ENCODE results near the gene RPS6KA5. TPM values are rescaled to one million over a fixed set of nuclear protein-coding genes. Genes with fewer than 3 reads are reported as not detected.

Gene RPS6KA5
- total RNA-seq, 2 experiments from 2014 or later: 18.8 to 19.3 TPM

- Mint-ChIP-seq H3K36me3 (peaks cover 25% of the 10 kb centered on the region), H3K27me3 (no peaks in the 10 kb centered on the region)
- POLR2A ChIA-PET: interaction anchor here (1.2 kb wide), 1 partner anchor 11 kb away, joined by 3 read pairs; no protein-coding TSS in a partner anchor
Measured at GRCh38 chr14:90890322-90891020, 170.0 kb downstream of the RPS6KA5 start.

GRCh38 chr14:90886297-90886815 is 174.1 kb downstream of the RPS6KA5 start:
- H3K4me1 Mint-ChIP-seq (ENCODE audit: low read depth): no peaks in the 10 kb centered on the region
- H3K4me3 Mint-ChIP-seq: no peak overlapping the region
- no peak for DNase-seq
- H3K36me3 Mint-ChIP-seq: peaks cover 39% of the 10 kb centered on the region
- intact Hi-C loops (cut with micrococcal nuclease): no loop called here
- H3K27me3 Mint-ChIP-seq: no peaks in the 10 kb centered on the region
- peaks cover 11% of the 10 kb centered on the region for H3K9me3 Mint-ChIP-seq
- CTCF ChIA-PET: interaction anchor here (1.0 kb wide), 1 partner anchor 287 kb away, joined by 3 read pairs; no protein-coding TSS in a partner anchor
- POLR2A ChIA-PET: interaction anchor here (0.5 kb wide), 1 partner anchor 255 kb away, joined by 3 read pairs; no protein-coding TSS in a partner anchor
- H3K27ac Mint-ChIP-seq: no peak overlapping the region

More at GRCh38 chr14:90890322-90891020, 170.0 kb downstream of the RPS6KA5 start:
- CTCF ChIA-PET: interaction anchor here (1.2 to 4.6 kb wide), 5 partner anchors 12 to 287 kb away, joined by 3 to 30 read pairs (median 6); no protein-coding TSS in a partner anchor
- no peaks in the 10 kb centered on the region for H3K4me1 Mint-ChIP-seq (ENCODE audit: low read depth)
- H3K4me3 Mint-ChIP-seq: no peak overlapping the region
- intact Hi-C loops (cut with micrococcal nuclease): no loop called here
- H3K9me3 Mint-ChIP-seq: no peaks in the 10 kb centered on the region
- DNase-seq: no peak
- no peak overlapping the region for H3K27ac Mint-ChIP-seq

DNA sequence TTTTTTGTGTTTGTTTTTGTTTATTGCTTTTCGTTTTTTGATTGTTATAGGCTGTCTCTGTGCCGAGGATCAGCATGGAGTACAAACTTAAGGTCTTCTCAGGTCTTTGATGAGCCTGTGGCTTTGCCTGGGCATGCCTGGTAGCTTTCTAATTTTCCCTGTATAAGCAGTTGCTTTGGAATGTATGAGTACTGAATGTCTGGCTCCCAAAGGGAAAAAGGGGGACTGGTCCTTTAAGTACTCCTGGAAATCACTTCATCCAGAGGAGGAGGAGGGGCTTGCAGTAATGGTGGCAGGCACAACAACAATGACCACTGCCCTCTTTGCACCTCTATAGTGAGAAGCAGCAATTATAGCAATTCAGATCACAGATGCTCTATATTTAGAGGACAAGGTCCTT is 176.7 kb downstream of the RPS6KA5 start:
- intact Hi-C loops (cut with micrococcal nuclease): no loop called here
- peaks cover 31% of the 10 kb centered on the region for H3K36me3 Mint-ChIP-seq
- POLR2A ChIA-PET: no interaction called here
- DNase-seq: no peak
- no peak overlapping the region for H3K4me3 Mint-ChIP-seq
- H3K27ac Mint-ChIP-seq: no peak overlapping the region
- no peaks in the 10 kb centered on the region for H3K27me3 Mint-ChIP-seq
- CTCF ChIA-PET: no interaction called here
- no peaks in the 10 kb centered on the region for H3K4me1 Mint-ChIP-seq (ENCODE audit: low read depth)
- peaks cover 11% of the 10 kb centered on the region for H3K9me3 Mint-ChIP-seq

- peaks cover 27% of the 10 kb centered on the region for H3K36me3 Mint-ChIP-seq
- no peaks in the 10 kb centered on the region for H3K27me3 Mint-ChIP-seq
- no peak for DNase-seq
- ChIA-PET POLR2A (no interaction called here), CTCF (no interaction called here)
- no peak overlapping the region for H3K27ac Mint-ChIP-seq
- peaks cover 11% of the 10 kb centered on the region for H3K9me3 Mint-ChIP-seq
- H3K4me1 Mint-ChIP-seq (ENCODE audit: low read depth): no peaks in the 10 kb centered on the region
- no peak overlapping the region for H3K4me3 Mint-ChIP-seq
- intact Hi-C loops (cut with micrococcal nuclease): no loop called here
Measured at GRCh38 chr14:90883197-90883596, 177.2 kb downstream of the RPS6KA5 start.

GRCh38 chr14:90880282-90880681 is 180.2 kb downstream of the RPS6KA5 start:
- intact Hi-C loops (cut with micrococcal nuclease): no loop called here
- Mint-ChIP-seq H3K4me3 (no peak overlapping the region), H3K27ac (no peak overlapping the region), H3K9me3 (peaks cover 11% of the 10 kb centered on the region), H3K27me3 (no peaks in the 10 kb centered on the region), H3K36me3 (peaks cover 40% of the 10 kb centered on the region), H3K4me1 (ENCODE audit: low read depth) (no peaks in the 10 kb centered on the region)
- no peak for DNase-seq
- POLR2A ChIA-PET: no interaction called here
- CTCF ChIA-PET: no interaction called here

DNA sequence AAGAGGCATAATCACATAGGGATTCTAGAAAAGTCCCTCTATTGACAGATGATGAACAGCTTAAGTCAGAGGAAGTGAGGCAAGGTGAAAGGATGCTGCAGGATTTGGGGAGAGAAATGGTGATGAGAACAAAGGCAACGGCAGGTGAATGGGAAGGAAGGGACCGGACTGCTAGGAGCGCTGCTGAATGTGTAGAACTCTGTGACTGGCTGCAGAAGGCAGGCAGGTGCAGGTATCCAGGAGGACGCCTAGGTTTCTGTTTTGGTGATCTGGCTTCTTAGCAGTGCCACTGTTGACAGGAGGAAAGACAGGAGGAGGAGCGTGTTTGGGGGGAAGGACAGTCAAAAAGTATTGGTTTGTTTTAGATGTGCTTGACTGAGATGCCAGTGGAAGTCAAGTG is 185.8 kb downstream of the RPS6KA5 start:
- ChIA-PET CTCF (interaction anchor here (1.2 kb wide), 1 partner anchor 300 kb away, joined by 3 read pairs; no protein-coding TSS in a partner anchor), POLR2A (no interaction called here)
- intact Hi-C loops (cut with micrococcal nuclease): no loop called here
- DNase-seq: no peak
- Mint-ChIP-seq H3K27ac (no peak overlapping the region), H3K9me3 (no peaks in the 10 kb centered on the region), H3K4me1 (ENCODE audit: low read depth) (peaks cover 7% of the 10 kb centered on the region), H3K27me3 (no peaks in the 10 kb centered on the region), H3K4me3 (no peak overlapping the region), H3K36me3 (peaks cover 30% of the 10 kb centered on the region)

DNA sequence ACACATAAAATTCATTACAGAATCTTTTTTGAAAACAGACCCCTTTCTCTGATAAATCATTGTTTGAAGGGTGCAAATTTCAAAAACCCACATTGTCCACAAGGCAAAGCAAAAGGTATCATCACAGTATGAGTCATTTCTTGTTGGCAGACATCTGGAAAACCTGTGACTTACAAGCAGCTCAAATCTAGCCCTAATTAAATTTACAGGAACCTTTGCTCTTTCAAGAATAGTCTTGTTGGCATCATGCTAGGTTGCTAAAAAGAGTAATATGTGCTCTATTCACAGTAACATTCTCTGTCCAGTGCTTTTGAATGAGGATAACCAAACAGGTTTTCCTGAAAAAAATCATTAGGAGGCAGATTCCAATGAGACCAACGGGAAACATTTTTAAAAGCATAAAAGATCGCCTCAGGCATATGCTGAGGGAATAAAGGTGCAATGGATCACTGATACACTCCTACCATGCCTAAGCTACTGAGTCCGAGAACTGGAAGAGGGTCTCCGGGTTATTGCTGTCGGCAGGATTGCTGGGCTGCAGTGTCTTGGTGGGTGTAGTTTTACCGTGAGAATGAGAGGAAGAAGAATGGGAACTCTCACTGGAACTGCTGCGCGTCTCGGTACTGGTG is 188.7 kb downstream of the RPS6KA5 start:
- no peaks in the 10 kb centered on the region for H3K27me3 Mint-ChIP-seq
- H3K27ac Mint-ChIP-seq: no peak overlapping the region
- ChIA-PET CTCF (no interaction called here), POLR2A (no interaction called here)
- no peaks in the 10 kb centered on the region for H3K9me3 Mint-ChIP-seq
- peaks cover 23% of the 10 kb centered on the region for H3K36me3 Mint-ChIP-seq
- DNase-seq: no peak
- H3K4me1 Mint-ChIP-seq (ENCODE audit: low read depth): peaks cover 7% of the 10 kb centered on the region
- no peak overlapping the region for H3K4me3 Mint-ChIP-seq
- intact Hi-C loops (cut with micrococcal nuclease): no loop called here

- Mint-ChIP-seq H3K9me3 (no peaks in the 10 kb centered on the region), H3K4me3 (no peak overlapping the region), H3K4me1 (ENCODE audit: low read depth) (peaks cover 7% of the 10 kb centered on the region), H3K27ac (no peak overlapping the region), H3K36me3 (peaks cover 16% of the 10 kb centered on the region), H3K27me3 (no peaks in the 10 kb centered on the region)
- CTCF ChIA-PET: no interaction called here
- no peak for DNase-seq
- intact Hi-C loops (cut with micrococcal nuclease): no loop called here
- POLR2A ChIA-PET: no interaction called here
Measured at GRCh38 chr14:90870950-90871604, 189.4 kb downstream of the RPS6KA5 start.

- Mint-ChIP-seq H3K36me3 (peaks cover 11% of the 10 kb centered on the region), H3K27me3 (no peaks in the 10 kb centered on the region), H3K4me3 (no peak overlapping the region), H3K9me3 (no peaks in the 10 kb centered on the region), H3K27ac (no peak overlapping the region), H3K4me1 (ENCODE audit: low read depth) (peaks cover 7% of the 10 kb centered on the region)
- intact Hi-C loops (cut with micrococcal nuclease): no loop called here
- no peak for DNase-seq
- ChIA-PET POLR2A (no interaction called here), CTCF (interaction anchor here (0.6 to 1.4 kb wide), 2 partner anchors 35 to 126 kb away, joined by 3 read pairs; no protein-coding TSS in a partner anchor)
Measured at GRCh38 chr14:90867501-90867900, 192.9 kb downstream of the RPS6KA5 start.

DNA sequence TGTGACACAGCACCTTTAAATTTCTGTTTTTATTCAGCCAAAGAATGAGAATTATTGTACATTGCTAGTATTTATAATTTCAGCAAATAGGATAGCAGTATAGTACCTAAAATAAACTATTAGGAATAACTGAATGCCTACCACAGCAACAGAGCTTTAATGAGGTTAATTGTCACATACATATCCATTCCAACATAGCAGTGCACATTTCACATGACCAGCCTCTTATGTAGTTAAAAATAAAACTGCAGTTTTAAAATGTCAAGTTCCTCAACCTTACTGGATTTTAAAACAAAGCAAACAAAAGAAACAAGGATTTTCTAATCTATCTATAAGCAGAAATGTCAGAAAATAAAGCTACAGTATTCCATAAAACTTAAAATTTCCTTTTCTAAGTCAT is 193.6 kb downstream of the RPS6KA5 start:
- Mint-ChIP-seq H3K4me3 (no peak overlapping the region), H3K27ac (no peak overlapping the region), H3K36me3 (peaks cover 12% of the 10 kb centered on the region), H3K27me3 (no peaks in the 10 kb centered on the region), H3K9me3 (no peaks in the 10 kb centered on the region), H3K4me1 (ENCODE audit: low read depth) (peaks cover 5% of the 10 kb centered on the region)
- DNase-seq: no peak
- CTCF ChIA-PET: interaction anchor here (0.6 to 1.4 kb wide), 4 partner anchors 36 to 306 kb away, joined by 3 to 5 read pairs (median 4); no protein-coding TSS in a partner anchor
- POLR2A ChIA-PET: no interaction called here
- intact Hi-C loops (cut with micrococcal nuclease): no loop called here

DNA sequence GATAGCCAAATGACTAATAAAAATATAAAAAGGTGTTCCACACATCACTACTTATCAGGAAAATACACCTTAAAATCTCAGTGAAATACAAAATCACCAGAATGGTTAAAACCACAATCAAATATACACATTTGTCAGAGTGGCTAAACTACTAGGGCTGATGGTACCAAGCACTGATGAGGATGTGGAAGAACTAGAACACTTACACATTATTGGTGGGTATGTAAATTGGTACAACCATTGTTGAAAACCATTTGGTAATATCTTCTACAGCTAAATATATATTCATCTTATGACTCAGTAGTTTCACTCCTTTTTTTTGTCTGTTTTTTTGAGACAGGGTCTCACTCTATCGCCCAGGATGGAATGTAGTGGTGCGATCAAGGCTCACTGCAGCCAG is 195.7 kb downstream of the RPS6KA5 start:
- no peak overlapping the region for H3K4me3 Mint-ChIP-seq
- CTCF ChIA-PET: no interaction called here
- no peaks in the 10 kb centered on the region for H3K27me3 Mint-ChIP-seq
- no peak for DNase-seq
- POLR2A ChIA-PET: no interaction called here
- no peak overlapping the region for H3K27ac Mint-ChIP-seq
- intact Hi-C loops (cut with micrococcal nuclease): no loop called here
- H3K4me1 Mint-ChIP-seq (ENCODE audit: low read depth): no peaks in the 10 kb centered on the region
- no peaks in the 10 kb centered on the region for H3K9me3 Mint-ChIP-seq
- peaks cover 8% of the 10 kb centered on the region for H3K36me3 Mint-ChIP-seq

- no peaks in the 10 kb centered on the region for H3K9me3 Mint-ChIP-seq
- H3K4me3 Mint-ChIP-seq: no peak overlapping the region
- ChIA-PET POLR2A (no interaction called here), CTCF (interaction anchor here (1.0 kb wide), 1 partner anchor 99 kb away, joined by 3 read pairs; no protein-coding TSS in a partner anchor)
- no peak overlapping the region for H3K27ac Mint-ChIP-seq
- intact Hi-C loops (cut with micrococcal nuclease): no loop called here
- peaks cover 2% of the 10 kb centered on the region for H3K36me3 Mint-ChIP-seq
- DNase-seq: no peak
- no peaks in the 10 kb centered on the region for H3K27me3 Mint-ChIP-seq
- peaks cover 2% of the 10 kb centered on the region for H3K4me1 Mint-ChIP-seq (ENCODE audit: low read depth)
Measured at GRCh38 chr14:90858511-90858910, 201.9 kb downstream of the RPS6KA5 start.
